ENCODE results near the gene BCLAF1.

GRCh38 chr6:136230219-136230853 lies 59.3 kb downstream of the BCLAF1 start:
- TF ChIP-seq CTCF (IDR thresholded peaks at IDR 0.05), result no peak
- no peak for TF ChIP-seq POLR2A (IDR thresholded peaks at IDR 0.05)
